Smooth muscle cell of the pulmonary artery (primary cell): ENCODE data around the gene POTEI. TPM values are rescaled to one million over a fixed set of nuclear protein-coding genes. Genes with fewer than 3 reads are reported as not detected.

Experiments used
- total RNA-seq: library from RNA; depleted of rRNA; stranded (reverse); fragments of >200 nt; gene quantifications from 2 replicates; pipeline ENCODE4 v1.2.3, GENCODE V29; 2014

The POTEI gene
- not detected in 2 replicates for total RNA-seq

GRCh38 chr2:130509228-130509627 lies at the start of gene POTEI:
TSS of gene POTEI (minus strand) at chr2:130509328. CDS start at chr2:130509235, 93 bp downstream.

GRCh38 chr2:130520992-130521391 lies 11.9 kb upstream of the POTEI start, which contains the start of gene CFC1B:
TSS of gene CFC1B (plus strand) at chr2:130521222. CDS start at chr2:130521485, 263 bp downstream.

Other genes starting within 250 kb of the POTEI start
- gene IMP4, start 166.4 kb downstream of the POTEI start, total RNA-seq: 69.9 and 117 TPM in 2 replicates
- gene PTPN18, start 153.3 kb downstream of the POTEI start, total RNA-seq: 15.7 and 17.7 TPM in 2 replicates
- gene CFC1B, start 11.9 kb upstream of the POTEI start, total RNA-seq: not detected in 2 replicates
- not detected in 2 replicates for gene CFC1, start 90.2 kb upstream of the POTEI start, total RNA-seq
- not detected in 2 replicates for gene POTEJ, start 102.1 kb upstream of the POTEI start, total RNA-seq
- 0.07 TPM in 1 of 2 replicates, not detected in the other for gene GPR148, start 219.7 kb upstream of the POTEI start, total RNA-seq
- gene AMER3, start 246.2 kb upstream of the POTEI start, total RNA-seq: not detected in 2 replicates